ENCODE results near the gene MSI2. TPM values are rescaled to one million over a fixed set of nuclear protein-coding genes. Genes with fewer than 3 reads are reported as not detected.

The MSI2 gene
- total RNA-seq, 6 experiments from 2014 or later, result 12.0 to 22.6 (median 19.4) TPM

- DNase-seq, result no peak
- no peak for TF ChIP-seq POLR2A (IDR thresholded peaks at IDR 0.05)
- no peak for TF ChIP-seq CTCF (IDR thresholded peaks at IDR 0.05)
- Histone ChIP-seq H3K27ac (no peak overlapping the region), H3K4me3 (no peak overlapping the region), H3K4me1 (no peaks in the 10 kb centered on the region), H3K9me3 (no peaks in the 10 kb centered on the region), H3K36me3 (no peaks in the 10 kb centered on the region), H3K27me3 (no peaks in the 10 kb centered on the region)
- WGBS (ENCODE audit: insufficient coverage, low coverage, low lambda C conversion rate, missing lambda C conversion rate), result 93% methylated on average over 10 of the region's 10 CpGs
- no peak for ATAC-seq
- intact Hi-C loops (cut with DNase I), result no loop called here
Measured at GRCh38 chr17:57484826-57485565, 228.7 kb downstream of the MSI2 start.

- H3K4me3 ChIP-seq, result no peak overlapping the region
- H3K9me3 ChIP-seq, result no peaks in the 10 kb centered on the region
- TF ChIP-seq POLR2A (IDR thresholded peaks at IDR 0.05) (no peak), CTCF (IDR thresholded peaks at IDR 0.05) (no peak)
- H3K4me1 ChIP-seq, result no peaks in the 10 kb centered on the region
- DNase-seq (no peak), ATAC-seq (no peak)
- intact Hi-C loops (cut with DNase I), result no loop called here
- no peaks in the 10 kb centered on the region for H3K27me3 ChIP-seq
- no peaks in the 10 kb centered on the region for H3K36me3 ChIP-seq
- 80% methylated on average over 3 of the region's 4 CpGs for WGBS (ENCODE audit: insufficient coverage, low coverage, low lambda C conversion rate, missing lambda C conversion rate)
- H3K27ac ChIP-seq, result no peak overlapping the region
Measured at GRCh38 chr17:57485566-57485865, 229.2 kb downstream of the MSI2 start.

GRCh38 chr17:57485916-57486881 is 229.9 kb downstream of the MSI2 start:
- intact Hi-C loops (cut with DNase I), result no loop called here
- H3K4me1 ChIP-seq, result no peaks in the 10 kb centered on the region
- H3K4me3 ChIP-seq, result no peak overlapping the region
- no peaks in the 10 kb centered on the region for H3K9me3 ChIP-seq
- ATAC-seq, result no peak
- TF ChIP-seq CTCF (IDR thresholded peaks at IDR 0.05) (no peak), POLR2A (IDR thresholded peaks at IDR 0.05) (no peak)
- H3K27me3 ChIP-seq, result no peaks in the 10 kb centered on the region
- H3K36me3 ChIP-seq, result no peaks in the 10 kb centered on the region
- 69% methylated on average over 9 of the region's 13 CpGs for WGBS (ENCODE audit: insufficient coverage, low coverage, low lambda C conversion rate, missing lambda C conversion rate)
- no peak for DNase-seq
- no peak overlapping the region for H3K27ac ChIP-seq

DNA sequence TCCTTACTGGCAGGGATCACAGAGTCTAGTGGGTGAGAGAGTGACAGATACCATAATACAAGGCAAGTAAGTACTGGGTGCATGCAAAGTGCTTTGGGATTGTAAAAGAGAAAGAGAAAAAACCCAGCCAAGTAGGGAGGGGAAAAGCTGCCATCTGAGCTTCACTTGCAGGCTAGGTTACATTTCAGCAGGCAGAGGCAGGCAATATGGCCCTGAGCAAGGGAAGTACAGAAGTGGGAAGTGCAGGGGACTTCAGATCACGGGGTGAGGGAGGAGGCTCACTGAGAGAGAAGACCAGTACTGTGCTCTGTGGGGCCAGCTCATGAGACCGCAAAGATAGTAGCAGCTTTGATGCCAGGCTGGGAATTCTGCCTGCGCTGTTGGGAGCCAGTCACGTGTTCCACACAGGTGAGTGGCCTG is 230.6 kb downstream of the MSI2 start:
- Histone ChIP-seq H3K9me3 (no peaks in the 10 kb centered on the region), H3K27me3 (no peaks in the 10 kb centered on the region), H3K27ac (no peak overlapping the region), H3K36me3 (no peaks in the 10 kb centered on the region), H3K4me1 (no peaks in the 10 kb centered on the region), H3K4me3 (no peak overlapping the region)
- ATAC-seq (peak; percentile 35 to 71 (median 55)), DNase-seq (no peak)
- intact Hi-C loops (cut with DNase I), result no loop called here
- TF ChIP-seq CTCF (IDR thresholded peaks at IDR 0.05), result no peak
- TF ChIP-seq POLR2A (IDR thresholded peaks at IDR 0.05), result no peak
- 71% methylated on average over 1 of the region's 4 CpGs for WGBS (ENCODE audit: insufficient coverage, low coverage, low lambda C conversion rate, missing lambda C conversion rate)

Measured in right lobe of liver (tissue), 6 donors.